GM10266 (cell line): ENCODE data around the gene SPRR5.

ENCODE experiments used
- DNase-seq: peaks from one replicate; pipeline ENCODE4 v3.0.0; 2012; ENCODE audit errors: extremely low spot score
- CTCF ChIP-seq: IDR thresholded peaks from 2 replicates; pipeline ENCODE4 v1.5.1; 2012; ENCODE audit warnings: mild to moderate bottlenecking, low read depth; ENCODE audit not compliant: control insufficient read depth, insufficient read depth; ENCODE audit errors: missing control alignments

The SPRR5 gene

GRCh38 chr1:152982076-152982475 is 35.1 kb downstream of the SPRR5 start:
- no peak for DNase-seq
- TF ChIP-seq CTCF = no peak

GRCh38 chr1:152983234-152983633 is 36.2 kb downstream of the SPRR5 start:
- no peak for DNase-seq
- no peak for TF ChIP-seq CTCF

- no peak for DNase-seq
- TF ChIP-seq CTCF = no peak
Measured at GRCh38 chr1:152983743-152984142, 36.7 kb downstream of the SPRR5 start, which contains the start of gene SPRR1A. SPRR1A (plus strand) TSS chr1:152984081; CDS start chr1:152985231, 1,150 bp downstream.

GRCh38 chr1:152986578-152986977 is 39.6 kb downstream of the SPRR5 start:
- no peak for DNase-seq
- TF ChIP-seq CTCF = no peak

GRCh38 chr1:152993186-152993585 is 46.2 kb downstream of the SPRR5 start:
- TF ChIP-seq CTCF = no peak
- no peak for DNase-seq

GRCh38 chr1:152995842-152996241 is 48.8 kb downstream of the SPRR5 start:
- DNase-seq = no peak
- no peak for TF ChIP-seq CTCF

- DNase-seq = no peak
- no peak for TF ChIP-seq CTCF
Measured at GRCh38 chr1:152996633-152997400, 49.8 kb downstream of the SPRR5 start.
